HG02623 (cell line): ENCODE results near the gene APIP.
"Not testable (repeated sequence)": the region's sequence is repeated elsewhere in the genome, so short reads cannot be mapped to it uniquely, and the experiment has no call there.

Experiments
- ATAC-seq: cut with Tn5 transposase; IDR thresholded peaks from one replicate; pipeline ENCODE4 v1.9.1; 2021; ENCODE audit warnings: moderate library complexity; ENCODE audit not compliant: unreplicated experiment

The APIP gene

GRCh38 chr11:34926831-34927132 is 10.6 kb upstream of the APIP start:
- ATAC-seq = no peak

DNA sequence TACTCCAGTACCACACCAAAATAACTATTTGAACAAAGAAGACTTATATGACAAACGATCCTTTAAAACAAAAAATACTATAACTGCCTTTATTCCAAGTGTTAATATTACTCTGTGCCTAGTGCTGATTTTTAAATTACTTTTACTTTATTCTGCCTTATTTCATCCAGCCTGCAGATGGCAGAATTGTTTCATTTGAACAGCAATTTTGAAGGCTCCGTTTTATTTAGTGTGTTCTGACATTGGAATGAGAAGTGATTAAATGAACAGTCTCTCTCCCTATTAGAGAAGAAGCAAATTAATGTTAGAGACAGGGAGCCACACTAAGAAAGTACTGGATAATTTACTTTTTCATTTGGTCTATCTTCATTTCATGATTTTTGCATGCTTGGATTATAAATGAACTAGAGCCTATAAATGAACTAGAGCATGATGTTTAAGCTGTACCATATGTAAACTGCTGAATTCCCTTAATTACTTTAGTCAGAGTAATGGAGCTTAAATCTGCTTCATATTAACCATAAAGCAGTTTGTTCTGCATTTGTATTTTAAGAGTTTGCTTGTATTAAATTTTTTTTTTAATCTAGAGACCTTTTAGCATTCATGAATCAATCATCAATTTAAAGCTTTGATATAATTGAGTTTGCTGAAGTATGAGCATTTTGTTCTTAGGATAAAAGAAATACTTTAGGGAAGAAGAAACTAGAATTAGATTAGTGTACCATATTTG is 10.1 kb upstream of the APIP start:
- no peak for ATAC-seq

- no peak for ATAC-seq
Observed at GRCh38 chr11:34924714-34925113, 8.5 kb upstream of the APIP start.

DNA sequence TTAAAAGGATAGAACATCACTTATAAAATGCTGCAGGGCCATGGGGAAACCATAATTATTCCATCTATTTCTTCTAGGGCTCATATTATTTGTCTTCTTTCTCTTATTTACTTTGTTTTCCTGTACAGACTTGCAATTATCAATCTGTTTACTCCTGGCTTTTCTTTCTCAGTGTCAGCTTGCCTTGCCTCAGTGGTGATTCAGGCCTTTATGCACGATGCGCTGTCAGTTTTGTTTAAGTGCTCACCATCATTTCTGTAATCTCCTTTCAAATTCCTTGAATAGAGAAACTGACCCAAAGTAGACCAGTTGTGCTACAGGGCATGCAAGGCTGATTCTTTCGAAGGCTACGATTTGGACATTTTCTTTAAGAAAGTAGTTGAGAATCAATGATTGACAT is 5.0 kb upstream of the APIP start:
- no peak for ATAC-seq

DNA sequence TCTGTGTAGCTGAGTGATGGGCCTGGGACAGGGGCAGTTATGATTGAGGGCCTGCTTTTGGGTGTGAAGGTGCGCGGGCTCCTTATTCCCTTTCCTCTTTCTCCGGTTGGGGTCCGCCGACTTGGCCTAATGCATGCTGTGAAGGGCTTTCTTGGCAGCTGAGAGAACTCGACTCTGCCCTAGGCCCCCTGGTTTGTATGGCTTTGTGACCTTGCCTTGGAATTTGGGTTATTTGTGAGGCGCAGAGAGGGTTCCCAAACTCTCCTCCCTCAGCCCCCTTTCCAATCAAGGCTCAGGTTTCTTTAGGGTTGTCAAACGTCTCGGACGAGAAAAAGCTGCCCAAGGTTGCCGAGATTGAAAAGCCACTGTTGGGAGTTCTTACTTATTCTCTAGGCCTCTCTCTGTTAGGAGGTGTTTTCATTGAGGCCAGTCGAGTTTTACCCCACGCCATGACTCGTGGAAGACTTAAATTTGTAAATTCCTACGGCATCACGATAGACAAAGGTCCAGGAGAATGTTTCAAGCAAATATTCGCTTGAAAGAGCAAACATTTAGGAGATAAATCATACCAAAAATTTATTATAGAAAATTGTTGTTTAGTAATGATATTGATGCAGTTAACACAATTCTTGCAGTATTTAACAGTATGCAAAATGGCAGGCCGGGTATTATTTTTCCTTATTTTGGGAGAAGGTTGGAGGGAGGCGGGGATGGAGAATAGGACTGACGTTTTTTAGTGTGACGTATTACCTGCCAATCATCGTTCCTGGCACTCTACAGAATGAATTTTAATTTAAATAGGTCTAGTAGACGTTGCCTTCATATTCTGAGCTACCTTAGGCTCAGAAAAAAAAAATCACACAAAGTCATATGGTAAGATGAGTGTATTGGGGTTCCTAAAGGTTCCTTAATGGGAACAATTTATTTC is 928 bp upstream of the APIP start:
- no peak for ATAC-seq

DNA sequence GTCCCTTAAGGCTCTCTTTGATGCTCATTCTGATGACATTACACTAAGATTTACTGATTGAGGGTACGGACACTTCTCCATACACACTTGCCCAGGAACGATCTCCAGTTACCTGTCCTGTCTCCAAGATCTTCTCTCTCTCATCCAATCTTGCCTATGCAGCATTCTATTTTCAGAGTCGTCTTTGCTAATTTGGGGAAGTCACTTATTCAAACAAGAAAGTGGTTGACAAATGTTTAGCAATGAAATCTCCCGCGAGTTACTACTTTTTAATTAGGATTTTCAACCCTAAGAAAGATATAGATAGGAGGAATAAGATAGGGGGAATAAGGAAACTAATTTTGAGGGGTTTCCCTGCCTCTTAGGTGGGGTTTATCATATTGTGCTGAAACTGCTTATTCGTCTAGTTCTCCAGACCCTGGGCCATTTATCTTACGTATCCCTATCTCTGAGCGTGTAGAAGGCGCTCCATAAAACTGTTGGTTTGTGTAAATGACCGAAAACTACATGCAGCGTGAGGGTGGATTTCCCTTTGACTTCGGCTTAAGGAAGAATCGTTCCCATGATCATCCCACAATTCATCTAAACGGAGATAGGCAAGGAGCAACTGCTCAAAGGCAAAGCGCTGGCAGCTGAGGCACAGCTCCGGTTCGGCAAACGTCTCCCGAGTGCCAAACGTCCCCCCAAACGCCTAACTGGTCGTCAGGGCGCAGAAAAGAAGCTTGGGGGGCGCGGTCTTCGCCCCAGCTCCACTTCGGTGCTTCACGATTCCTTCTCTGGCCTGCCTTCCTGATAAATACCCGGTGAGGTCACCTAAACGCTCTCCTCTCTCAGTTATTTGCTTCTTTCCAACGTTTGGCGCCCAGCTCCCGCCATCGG is 804 bp downstream of the APIP start:
- no peak for ATAC-seq

GRCh38 chr11:34913556-34913955 is 2.6 kb downstream of the APIP start:
- ATAC-seq = not testable (repeated sequence)

DNA sequence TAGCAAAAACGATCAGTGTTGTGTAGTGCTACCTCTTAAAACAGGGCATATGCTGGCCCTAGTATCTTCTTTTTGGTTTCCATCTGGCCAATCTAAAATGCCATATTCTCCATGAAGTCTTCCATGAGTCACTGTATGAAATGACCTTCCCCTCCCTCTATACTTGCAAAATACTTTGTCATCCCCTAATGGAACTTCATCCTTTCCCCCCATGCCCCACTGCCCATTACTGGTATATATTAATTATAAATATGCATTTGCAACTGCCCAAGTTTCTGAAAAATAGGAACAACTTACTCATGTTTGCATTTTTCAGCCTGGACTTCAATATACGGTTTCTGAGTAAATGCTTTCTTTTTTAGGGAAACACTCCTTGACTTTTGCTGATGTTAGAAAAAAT is 4.5 kb downstream of the APIP start:
- no peak for ATAC-seq

DNA sequence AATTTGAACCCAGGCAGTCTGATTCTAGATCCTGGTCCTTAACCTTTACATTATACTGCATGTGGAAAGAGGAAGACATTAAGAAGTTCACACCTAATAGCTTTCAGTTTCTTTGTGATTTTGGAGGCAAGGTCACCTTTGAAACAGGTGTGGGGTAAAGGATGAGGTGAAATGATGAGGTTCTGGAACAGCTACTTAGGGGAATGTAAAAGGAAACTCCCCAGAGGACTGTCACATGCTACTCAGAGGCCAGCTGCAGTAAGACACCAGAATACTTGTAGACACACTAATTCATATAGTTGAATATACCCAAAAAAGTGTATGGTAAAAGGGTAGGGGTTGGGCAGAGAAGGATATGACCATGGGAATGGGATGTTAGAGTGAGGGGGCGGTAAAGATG is 5.4 kb downstream of the APIP start:
- no peak for ATAC-seq

GRCh38 chr11:34909955-34910354 is 6.2 kb downstream of the APIP start:
- no peak for ATAC-seq

- ATAC-seq = no peak
Observed at GRCh38 chr11:34909415-34909814, 6.8 kb downstream of the APIP start.

DNA sequence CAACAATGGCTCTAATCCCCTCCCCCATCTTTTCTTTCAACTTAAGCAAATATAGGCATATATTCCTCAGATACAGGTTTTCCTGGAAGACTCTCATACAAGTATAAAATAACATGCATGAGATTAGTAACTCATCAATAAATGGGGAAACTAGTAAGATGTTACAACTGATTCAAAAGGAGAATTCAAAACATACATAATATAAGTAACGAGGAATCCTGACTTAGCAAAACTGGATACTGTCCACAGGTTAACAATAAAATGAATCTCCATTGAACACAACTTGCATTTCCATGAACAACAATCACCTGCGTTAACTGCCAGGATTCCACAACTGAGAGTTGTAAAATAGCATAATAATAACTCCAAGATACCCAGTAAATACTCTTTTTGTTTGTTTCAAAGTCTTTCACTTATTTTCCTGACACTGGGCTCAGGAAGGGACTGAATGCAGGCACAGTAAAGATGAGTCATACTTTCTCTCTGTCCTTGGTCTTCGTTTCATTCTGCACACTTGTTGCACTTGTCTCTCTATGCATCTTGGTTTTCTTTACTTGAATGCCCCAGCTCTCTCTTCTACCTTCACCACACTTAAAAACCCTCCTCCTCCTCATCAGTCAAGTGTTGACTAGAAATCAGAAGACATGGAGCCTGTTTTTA is 8.1 kb downstream of the APIP start:
- ATAC-seq = no peak

GRCh38 chr11:34905666-34906065 is 10.5 kb downstream of the APIP start:
- ATAC-seq = no peak

DNA sequence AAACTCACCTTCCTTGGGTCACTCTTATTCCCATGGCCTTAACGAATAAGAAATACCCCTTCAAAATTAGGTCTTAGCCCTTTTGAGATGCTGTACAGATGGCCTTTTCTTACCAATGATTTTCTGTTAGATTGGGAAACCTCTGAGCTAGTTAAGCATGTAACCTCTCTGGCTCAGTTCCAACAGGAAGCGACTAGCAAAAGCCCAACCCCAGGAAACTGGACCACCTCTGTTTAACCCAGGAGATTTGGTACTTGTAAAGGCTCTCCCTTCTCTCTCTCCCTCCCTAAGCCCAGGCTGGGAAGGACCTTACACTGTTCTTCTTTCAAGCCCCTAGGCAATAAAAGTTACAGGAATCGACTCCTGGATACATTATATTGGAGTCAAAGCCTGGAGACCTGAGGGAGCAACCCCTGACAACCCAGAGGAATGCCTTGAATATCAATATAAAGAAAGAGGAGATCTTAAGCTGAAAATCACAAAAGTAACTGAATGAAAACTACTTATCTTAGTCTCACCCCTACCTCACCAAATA is 11.7 kb downstream of the APIP start:
- ATAC-seq = no peak

GRCh38 chr11:34899633-34900016 is 16.6 kb downstream of the APIP start:
- no peak for ATAC-seq

DNA sequence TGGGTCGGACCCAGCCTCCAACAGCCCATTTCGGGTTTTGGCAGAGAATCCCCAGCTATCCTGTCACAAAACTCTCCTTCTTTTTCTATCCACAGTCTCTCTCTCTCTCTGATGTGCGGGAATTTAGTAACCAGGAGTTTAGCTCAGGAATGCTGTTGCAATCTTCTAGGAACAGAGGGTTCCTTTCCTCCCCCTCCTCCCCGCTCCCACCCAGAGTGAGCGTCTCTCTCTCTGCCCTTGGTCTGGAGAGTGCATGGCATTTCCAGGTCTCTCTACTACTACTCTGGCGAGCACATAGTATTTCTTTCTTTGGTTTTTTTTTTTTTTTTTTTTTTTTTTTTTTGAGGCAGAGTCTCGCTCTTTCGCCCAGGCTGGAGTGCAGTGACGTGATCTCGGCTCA is 17.7 kb downstream of the APIP start:
- no peak for ATAC-seq

DNA sequence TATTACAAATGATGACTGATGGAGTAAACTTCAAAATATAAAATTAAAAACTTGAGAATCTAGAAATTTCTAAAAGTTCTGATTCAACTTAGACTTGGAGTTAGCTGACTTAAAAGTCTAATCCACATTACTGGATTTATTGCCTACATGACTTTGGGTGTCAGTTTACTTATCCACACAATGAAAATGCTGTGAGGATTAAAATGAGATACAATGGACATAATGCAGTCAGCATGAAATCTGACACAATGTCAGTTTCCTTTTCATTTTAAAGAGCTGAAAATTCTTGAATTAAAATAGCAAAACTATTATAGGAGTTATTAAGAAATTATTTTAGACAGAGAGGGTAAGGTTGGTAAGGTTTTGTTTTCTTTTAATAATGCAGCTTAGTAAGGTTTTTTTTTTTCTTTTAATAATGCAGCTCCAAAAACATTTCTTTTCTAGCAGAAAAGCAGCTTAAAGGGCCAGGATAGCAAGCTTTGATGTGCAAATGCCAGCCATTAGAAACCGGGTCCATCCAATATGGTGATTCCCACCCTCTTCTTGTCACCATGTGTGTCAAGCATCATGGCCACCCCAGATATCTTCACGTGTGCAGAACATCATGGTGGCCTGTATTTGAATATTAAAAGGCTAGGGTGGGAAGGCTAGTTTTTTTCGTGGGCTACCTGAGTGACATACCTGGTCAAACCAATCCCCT is 18.9 kb downstream of the APIP start:
- ATAC-seq = no peak

- ATAC-seq = not testable (repeated sequence)
Observed at GRCh38 chr11:34896191-34896590, 20.0 kb downstream of the APIP start.

GRCh38 chr11:34893416-34893815 is 22.8 kb downstream of the APIP start:
- ATAC-seq = no peak

DNA sequence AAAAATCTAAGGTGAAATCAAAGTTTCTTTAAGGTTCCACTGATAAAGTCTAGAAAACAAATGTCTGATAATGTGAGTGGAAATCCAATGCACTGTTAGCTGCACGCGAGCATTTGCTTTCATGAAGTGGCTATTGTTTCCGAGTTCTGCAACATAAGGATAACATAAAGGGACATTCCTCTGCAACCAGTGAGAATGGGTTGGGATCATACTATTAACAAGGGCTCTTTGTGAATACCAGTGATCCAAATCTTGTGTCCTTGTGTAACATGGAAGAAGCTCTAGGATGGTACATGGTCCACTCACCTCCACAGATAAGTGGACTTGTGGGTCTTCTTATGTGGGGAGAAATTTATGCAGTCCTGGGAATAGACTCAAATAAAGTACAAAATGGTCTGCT is 24.6 kb downstream of the APIP start:
- ATAC-seq = no peak
